K562 (cell line): Measurements from ENCODE around the gene MITD1. TPM values are rescaled to one million over a fixed set of nuclear protein-coding genes. Genes with fewer than 3 reads are reported as not detected.

Experiments used
- ELF2 ChIP-seq: fragments of 250-450 bp; sonication (Bioruptor Pico); IDR thresholded peaks from 2 replicates; pipeline ENCODE4 v1.5.0; 2021; ENCODE audit warnings: mild to moderate bottlenecking
- ETV6 ChIP-seq, 3 experiments: fragments of 150-350 bp in 1 of 3; sonication (generic) in 1 of 3; formaldehyde crosslinking in 1 of 3; IDR thresholded peaks; 2 replicates each; pipeline versions ENCODE4 v1.6.1 to v1.8.0; 2014 to 2022; ENCODE audit warnings: borderline replicate concordance in 2 of 3, low read depth in 2 of 3, antibody characterized with exemption in 1 of 3, low read length in 1 of 3, mild to moderate bottlenecking in 1 of 3, missing genetic modification reagents in 1 of 3
- MYBL2 ChIP-seq, 2 experiments: fragments of 450-650 bp in 1 of 2; sonication (generic) in 1 of 2; formaldehyde crosslinking in 1 of 2; IDR thresholded peaks; 2 replicates each; pipeline versions ENCODE4 v1.6.1 to v1.8.1; 2017 to 2022; ENCODE audit warnings: borderline replicate concordance in 1 of 2, inconsistent platforms in 1 of 2, low read depth in 1 of 2, mild to moderate bottlenecking in 1 of 2, missing genetic modification reagents in 1 of 2, moderate library complexity in 1 of 2
- NEUROD1 ChIP-seq: fragments of 150-350 bp; IDR thresholded peaks from 2 replicates; pipeline ENCODE4 v1.6.1; 2014; ENCODE audit warnings: borderline replicate concordance, low read length, low read depth; ENCODE audit not compliant: partially characterized antibody
- NONO ChIP-seq, 2 experiments: fragments of 200-400 bp in 1 of 2; fragments of 450-650 bp in 1 of 2; formaldehyde crosslinking in 1 of 2; IDR thresholded peaks; 2 replicates each; pipeline ENCODE4 v1.6.1; 2017; ENCODE audit warnings: low read depth in 2 of 2, mild to moderate bottlenecking in 2 of 2, moderate library complexity in 2 of 2, low read length in 1 of 2
- NR4A1 ChIP-seq, 2 experiments: fragments of 250-450 bp in 1 of 2; fragments of 450-650 bp in 1 of 2; sonication (Bioruptor Pico) in 1 of 2; IDR thresholded peaks; 2 replicates each; pipeline versions ENCODE4 v1.4.0 to v1.6.1; 2016 to 2020; ENCODE audit warnings: mild to moderate bottlenecking in 2 of 2, missing compliant biosample characterization in 1 of 2, missing genetic modification characterization in 1 of 2, moderate library complexity in 1 of 2
- PHF20 ChIP-seq: fragments of 450-650 bp; IDR thresholded peaks from 2 replicates; pipeline ENCODE4 v1.6.1; 2018; ENCODE audit not compliant: partially characterized antibody
- POLR2H ChIP-seq: IDR thresholded peaks from 2 replicates; pipeline ENCODE4 v1.6.1; 2016; ENCODE audit warnings: missing genetic modification characterization, low read depth, mild to moderate bottlenecking, control low read depth, missing compliant biosample characterization, moderate library complexity
- SMAD1 ChIP-seq: fragments of 150-350 bp; IDR thresholded peaks from 2 replicates; pipeline ENCODE4 v1.6.1; 2014; ENCODE audit warnings: low read length, low read depth; ENCODE audit not compliant: partially characterized antibody
- U2AF2 ChIP-seq: fragments of 200-400 bp; formaldehyde crosslinking; optimal IDR thresholded peaks from 2 replicates; pipeline ENCODE3; 2017; ENCODE audit warnings: low read depth, mild to moderate bottlenecking, low read length
- ZNF79 ChIP-seq: fragments of 250-450 bp; sonication (Bioruptor Pico); IDR thresholded peaks from 2 replicates; pipeline ENCODE4 v1.4.0; 2020; ENCODE audit warnings: low read depth, mild to moderate bottlenecking, moderate library complexity
- polyA plus RNA-seq, 8 experiments: library from polyadenylated mRNA; depleted of rRNA in 4 of 8; stranded (reverse) in 5 of 8; unstranded in 3 of 8; fragments of >200 nt; fragmentation: Nextera tagmentation in 2 of 8; fragmentation: Illumina TruSeq in 1 of 8; extraction: Ambion mirVana in 2 of 8; extraction: Trizol in 1 of 8; gene quantifications; 2 replicates each; pipeline versions ENCODE4 v1.2.1 to v1.2.3, GENCODE V29; 2011 to 2014; ENCODE audit warnings: inconsistent platforms in 1 of 8, missing spikeins in 1 of 8
- total RNA-seq, 7 experiments: library from RNA; depleted of rRNA in 6 of 7; stranded (reverse); fragments of >200 nt in 6 of 7; fragmentation: Illumina TruSeq in 2 of 7; extraction: Trizol in 2 of 7; gene quantifications; 2 replicates each; pipeline versions ENCODE4 v1.2.1 to v1.2.3, GENCODE V29; 2011 to 2021; ENCODE audit warnings: low replicate concordance in 1 of 7
- TF ChIP-seq, protein P1 (sequence below): fragments of 450-650 bp; IDR thresholded peaks from 2 replicates; pipeline ENCODE4 v1.6.1; 2016; ENCODE audit warnings: antibody characterized with exemption
- TF ChIP-seq, protein P2 (sequence below), 2 experiments: fragments of 450-650 bp; IDR thresholded peaks; 2 replicates each; pipeline ENCODE4 v1.6.1; 2018; ENCODE audit warnings: mild to moderate bottlenecking in 2 of 2, low read depth in 1 of 2; ENCODE audit not compliant: partially characterized antibody in 2 of 2
- TF ChIP-seq, protein P3 (sequence below): sonication (generic); formaldehyde crosslinking; IDR thresholded peaks from 2 replicates; pipeline ENCODE4 v1.5.0; 2020; ENCODE audit warnings: missing genetic modification reagents
- TF ChIP-seq, protein P4 (sequence below): sonication (generic); formaldehyde crosslinking; IDR thresholded peaks from 2 replicates; pipeline ENCODE4 v1.8.0; 2022; ENCODE audit warnings: mild to moderate bottlenecking, missing genetic modification reagents, borderline replicate concordance

The MITD1 gene
- total and polyA plus RNA-seq, 9 of the 15 experiments (the other 6 are each of a cell fraction or from before 2014, with no cell fraction given), result 19.6 to 71.8 (median 43.2) TPM

DNA sequence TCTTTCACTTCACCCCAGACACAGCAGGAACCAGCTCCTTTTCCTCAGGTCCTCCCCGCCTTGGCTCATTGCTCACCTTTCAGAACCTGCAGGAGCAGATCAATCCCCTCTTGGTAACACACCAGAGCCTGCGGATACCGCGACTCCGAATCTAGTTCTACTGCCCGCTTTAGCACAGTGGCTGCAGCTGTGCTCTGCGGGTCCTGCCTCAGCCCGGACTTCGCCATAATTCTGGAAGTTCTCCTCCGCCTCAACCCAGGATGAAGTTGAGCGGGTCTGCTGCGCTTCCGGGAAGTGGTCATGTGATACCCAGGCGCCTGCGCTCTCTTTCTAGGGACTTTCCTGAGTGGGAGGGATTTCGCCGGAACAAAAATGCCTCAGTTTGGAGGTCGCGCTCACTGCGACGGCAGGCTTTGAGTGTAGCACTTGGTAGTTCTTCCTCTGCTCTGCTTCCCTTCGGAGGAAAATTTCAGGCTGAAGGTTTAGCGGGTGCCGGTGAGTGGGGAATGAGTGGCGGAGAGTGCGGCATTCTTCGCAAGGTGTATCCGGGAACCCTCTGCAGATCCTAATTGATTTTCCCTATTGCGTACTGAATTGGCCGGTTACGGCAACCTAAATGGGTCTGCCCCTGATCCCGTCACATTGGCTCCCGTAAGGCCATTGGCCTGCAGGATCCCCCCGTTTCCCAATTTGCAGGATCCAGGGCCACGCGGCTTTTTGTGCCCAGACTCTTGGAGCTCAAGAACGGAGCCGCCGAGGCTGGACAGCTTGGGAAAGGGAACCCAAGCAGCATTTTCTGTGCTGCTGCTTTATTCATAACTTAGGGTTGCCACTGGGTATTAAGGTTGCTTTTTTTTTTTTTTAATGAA, at the start of gene MITD1, which contains the start of gene MRPL30 (continued):
- TF ChIP-seq POLR2H (tag) (peak; percentile 56; the same call in 1 of the 2 replicates), ZNF79 (CRISPR knock-in tag) (no peak), ETV6 (IDR thresholded peaks at IDR 0.05; ENCODE audit: borderline replicate concordance in 1 of 2, low read depth in 2 of 2, low read length in 1 of 2) (peak; percentile 95), ETV6 (CRISPR knock-in tag; IDR thresholded peaks at IDR 0.05; ENCODE audit: borderline replicate concordance) (no peak), NONO (IDR thresholded peaks at IDR 0.05; ENCODE audit: low read depth in 2 of 2, low read length in 1 of 2) (peak; percentile 74 to 79; a peak in 3 of 4 replicates), MYBL2 (IDR thresholded peaks at IDR 0.05; ENCODE audit: low read depth) (no peak), MYBL2 (CRISPR knock-in tag; IDR thresholded peaks at IDR 0.05; ENCODE audit: borderline replicate concordance) (no peak), PHF20 (peak; percentile 97), SMAD1 (peak; percentile 26), U2AF2 (no peak), NR4A1 (CRISPR knock-in tag; IDR thresholded peaks at IDR 0.05) (no peak), NR4A1 (tag; IDR thresholded peaks at IDR 0.05) (peak; percentile 82), ELF2 (CRISPR knock-in tag) (peak; percentile 98), NEUROD1 (peak; percentile 74)
- TF ChIP-seq, protein P1, sequence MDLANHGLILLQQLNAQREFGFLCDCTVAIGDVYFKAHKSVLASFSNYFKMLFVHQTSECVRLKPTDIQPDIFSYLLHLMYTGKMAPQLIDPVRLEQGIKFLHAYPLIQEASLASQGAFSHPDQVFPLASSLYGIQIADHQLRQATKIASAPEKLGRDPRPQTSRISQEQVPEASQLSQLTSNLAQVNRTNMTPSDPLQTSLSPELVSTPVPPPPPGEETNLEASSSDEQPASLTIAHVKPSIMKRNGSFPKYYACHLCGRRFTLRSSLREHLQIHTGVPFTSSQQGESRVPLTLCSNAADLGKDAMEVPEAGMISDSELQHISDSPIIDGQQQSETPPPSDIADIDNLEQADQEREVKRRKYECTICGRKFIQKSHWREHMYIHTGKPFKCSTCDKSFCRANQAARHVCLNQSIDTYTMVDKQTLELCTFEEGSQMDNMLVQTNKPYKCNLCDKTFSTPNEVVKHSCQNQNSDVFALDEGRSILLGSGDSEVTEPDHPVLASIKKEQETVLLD, result peak; percentile 84
- TF ChIP-seq, protein P2, sequence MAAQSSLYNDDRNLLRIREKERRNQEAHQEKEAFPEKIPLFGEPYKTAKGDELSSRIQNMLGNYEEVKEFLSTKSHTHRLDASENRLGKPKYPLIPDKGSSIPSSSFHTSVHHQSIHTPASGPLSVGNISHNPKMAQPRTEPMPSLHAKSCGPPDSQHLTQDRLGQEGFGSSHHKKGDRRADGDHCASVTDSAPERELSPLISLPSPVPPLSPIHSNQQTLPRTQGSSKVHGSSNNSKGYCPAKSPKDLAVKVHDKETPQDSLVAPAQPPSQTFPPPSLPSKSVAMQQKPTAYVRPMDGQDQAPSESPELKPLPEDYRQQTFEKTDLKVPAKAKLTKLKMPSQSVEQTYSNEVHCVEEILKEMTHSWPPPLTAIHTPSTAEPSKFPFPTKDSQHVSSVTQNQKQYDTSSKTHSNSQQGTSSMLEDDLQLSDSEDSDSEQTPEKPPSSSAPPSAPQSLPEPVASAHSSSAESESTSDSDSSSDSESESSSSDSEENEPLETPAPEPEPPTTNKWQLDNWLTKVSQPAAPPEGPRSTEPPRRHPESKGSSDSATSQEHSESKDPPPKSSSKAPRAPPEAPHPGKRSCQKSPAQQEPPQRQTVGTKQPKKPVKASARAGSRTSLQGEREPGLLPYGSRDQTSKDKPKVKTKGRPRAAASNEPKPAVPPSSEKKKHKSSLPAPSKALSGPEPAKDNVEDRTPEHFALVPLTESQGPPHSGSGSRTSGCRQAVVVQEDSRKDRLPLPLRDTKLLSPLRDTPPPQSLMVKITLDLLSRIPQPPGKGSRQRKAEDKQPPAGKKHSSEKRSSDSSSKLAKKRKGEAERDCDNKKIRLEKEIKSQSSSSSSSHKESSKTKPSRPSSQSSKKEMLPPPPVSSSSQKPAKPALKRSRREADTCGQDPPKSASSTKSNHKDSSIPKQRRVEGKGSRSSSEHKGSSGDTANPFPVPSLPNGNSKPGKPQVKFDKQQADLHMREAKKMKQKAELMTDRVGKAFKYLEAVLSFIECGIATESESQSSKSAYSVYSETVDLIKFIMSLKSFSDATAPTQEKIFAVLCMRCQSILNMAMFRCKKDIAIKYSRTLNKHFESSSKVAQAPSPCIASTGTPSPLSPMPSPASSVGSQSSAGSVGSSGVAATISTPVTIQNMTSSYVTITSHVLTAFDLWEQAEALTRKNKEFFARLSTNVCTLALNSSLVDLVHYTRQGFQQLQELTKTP (IDR thresholded peaks at IDR 0.05; ENCODE audit: low read depth in 1 of 2, partially characterized antibody in 2 of 2), result peak; percentile 54 to 77
- TF ChIP-seq, protein P3, sequence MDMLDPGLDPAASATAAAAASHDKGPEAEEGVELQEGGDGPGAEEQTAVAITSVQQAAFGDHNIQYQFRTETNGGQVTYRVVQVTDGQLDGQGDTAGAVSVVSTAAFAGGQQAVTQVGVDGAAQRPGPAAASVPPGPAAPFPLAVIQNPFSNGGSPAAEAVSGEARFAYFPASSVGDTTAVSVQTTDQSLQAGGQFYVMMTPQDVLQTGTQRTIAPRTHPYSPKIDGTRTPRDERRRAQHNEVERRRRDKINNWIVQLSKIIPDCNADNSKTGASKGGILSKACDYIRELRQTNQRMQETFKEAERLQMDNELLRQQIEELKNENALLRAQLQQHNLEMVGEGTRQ, result peak; percentile 96
- TF ChIP-seq, protein P4, sequence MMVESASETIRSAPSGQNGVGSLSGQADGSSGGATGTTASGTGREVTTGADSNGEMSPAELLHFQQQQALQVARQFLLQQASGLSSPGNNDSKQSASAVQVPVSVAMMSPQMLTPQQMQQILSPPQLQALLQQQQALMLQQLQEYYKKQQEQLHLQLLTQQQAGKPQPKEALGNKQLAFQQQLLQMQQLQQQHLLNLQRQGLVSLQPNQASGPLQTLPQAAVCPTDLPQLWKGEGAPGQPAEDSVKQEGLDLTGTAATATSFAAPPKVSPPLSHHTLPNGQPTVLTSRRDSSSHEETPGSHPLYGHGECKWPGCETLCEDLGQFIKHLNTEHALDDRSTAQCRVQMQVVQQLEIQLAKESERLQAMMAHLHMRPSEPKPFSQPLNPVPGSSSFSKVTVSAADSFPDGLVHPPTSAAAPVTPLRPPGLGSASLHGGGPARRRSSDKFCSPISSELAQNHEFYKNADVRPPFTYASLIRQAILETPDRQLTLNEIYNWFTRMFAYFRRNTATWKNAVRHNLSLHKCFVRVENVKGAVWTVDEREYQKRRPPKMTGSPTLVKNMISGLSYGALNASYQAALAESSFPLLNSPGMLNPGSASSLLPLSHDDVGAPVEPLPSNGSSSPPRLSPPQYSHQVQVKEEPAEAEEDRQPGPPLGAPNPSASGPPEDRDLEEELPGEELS (CRISPR knock-in tag), result 0 out of 2 replicates have a peak, but pooled peaks have one; percentile 48
